ENCODE measurements around the gene SLC47A1. TPM values are rescaled to one million over a fixed set of nuclear protein-coding genes. Genes with fewer than 3 reads are reported as not detected.

The SLC47A1 gene
- total RNA-seq, 1 donor from 2014 or later = 12.9 TPM

DNA sequence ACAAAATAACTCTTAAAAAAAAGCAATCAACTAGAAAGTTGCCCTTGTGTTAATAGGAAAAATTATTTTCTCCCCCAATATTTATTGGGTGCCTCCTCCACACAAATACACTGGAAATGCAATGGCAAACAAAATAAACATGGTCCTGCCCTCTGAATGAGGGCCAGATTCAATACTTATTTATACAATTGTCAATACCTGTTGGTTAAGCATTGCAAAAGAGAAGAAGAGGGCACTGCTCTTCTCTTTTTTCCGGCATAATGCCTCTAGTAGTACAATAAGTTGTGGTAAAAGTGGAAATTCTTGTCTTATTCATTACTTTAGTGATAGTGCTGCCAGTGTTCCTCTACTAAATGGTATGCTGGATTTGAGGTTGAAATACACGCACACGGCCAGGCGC is 92.4 kb downstream of the SLC47A1 start:
- Histone ChIP-seq H3K27me3 (ENCODE audit: low read depth) (no peaks in the 10 kb centered on the region), H3K4me1 (no peaks in the 10 kb centered on the region), H3K9me3 (replicated peaks) (peaks cover 18% of the 10 kb centered on the region), H3K4me3 (no peak overlapping the region), H3K27ac (replicated peaks) (no peak overlapping the region), H3K36me3 (no peaks in the 10 kb centered on the region)
- TF ChIP-seq, protein P1, sequence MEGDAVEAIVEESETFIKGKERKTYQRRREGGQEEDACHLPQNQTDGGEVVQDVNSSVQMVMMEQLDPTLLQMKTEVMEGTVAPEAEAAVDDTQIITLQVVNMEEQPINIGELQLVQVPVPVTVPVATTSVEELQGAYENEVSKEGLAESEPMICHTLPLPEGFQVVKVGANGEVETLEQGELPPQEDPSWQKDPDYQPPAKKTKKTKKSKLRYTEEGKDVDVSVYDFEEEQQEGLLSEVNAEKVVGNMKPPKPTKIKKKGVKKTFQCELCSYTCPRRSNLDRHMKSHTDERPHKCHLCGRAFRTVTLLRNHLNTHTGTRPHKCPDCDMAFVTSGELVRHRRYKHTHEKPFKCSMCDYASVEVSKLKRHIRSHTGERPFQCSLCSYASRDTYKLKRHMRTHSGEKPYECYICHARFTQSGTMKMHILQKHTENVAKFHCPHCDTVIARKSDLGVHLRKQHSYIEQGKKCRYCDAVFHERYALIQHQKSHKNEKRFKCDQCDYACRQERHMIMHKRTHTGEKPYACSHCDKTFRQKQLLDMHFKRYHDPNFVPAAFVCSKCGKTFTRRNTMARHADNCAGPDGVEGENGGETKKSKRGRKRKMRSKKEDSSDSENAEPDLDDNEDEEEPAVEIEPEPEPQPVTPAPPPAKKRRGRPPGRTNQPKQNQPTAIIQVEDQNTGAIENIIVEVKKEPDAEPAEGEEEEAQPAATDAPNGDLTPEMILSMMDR (IDR thresholded peaks at IDR 0.05; ENCODE audit: borderline replicate concordance) = no peak
- no peak for DNase-seq
- intact Hi-C loops (cut with micrococcal nuclease) = no loop called here

Other genes with a start within 250 kb of the SLC47A1 start
- gene B9D1, start 171.1 kb upstream of the SLC47A1 start, total RNA-seq = 8.8 TPM
- gene MAPK7, start 155.4 kb upstream of the SLC47A1 start, total RNA-seq = 11.4 TPM
- gene MFAP4, start 146.7 kb upstream of the SLC47A1 start, total RNA-seq = 65.6 TPM
- 1.6 TPM for gene RNF112, start 122.6 kb upstream of the SLC47A1 start, total RNA-seq
- gene ALDH3A2, start 114.9 kb downstream of the SLC47A1 start, total RNA-seq = 65.2 TPM
- gene SLC47A2, start 182.7 kb downstream of the SLC47A1 start, total RNA-seq = not detected
- gene ALDH3A1, start 214.4 kb downstream of the SLC47A1 start, total RNA-seq = not detected